PC-9 (cell line): ENCODE measurements around the gene SWI5. TPM values are rescaled to one million over a fixed set of nuclear protein-coding genes. Genes with fewer than 3 reads are reported as not detected.

Source experiments
- BruUV-seq: library from RNA; stranded (reverse); fragments of 400-500 nt; replicated peaks from 2 replicates; lab custom pipeline; 2021; lab: Mats Ljungman, UMichigan
- CTCF ChIA-PET: fragments of 300-600 bp; sonication (Branson Sonifier 250); formaldehyde crosslinking; loops from one replicate; lab custom pipeline; 2022; ENCODE audit warnings: antibody characterized with exemption; lab: Charles Lee
- POLR2A ChIA-PET: fragments of 300-600 bp; sonication (Branson Sonifier 250); formaldehyde crosslinking; loops from one replicate; lab custom pipeline; 2022; ENCODE audit warnings: antibody characterized with exemption; ENCODE audit not compliant: unreplicated experiment; lab: Charles Lee
- DNase-seq, 2 experiments: peaks; one replicate each; pipeline versions ENCODE4 v3.0.0 to v3.0.0-alpha.2; 2015 to 2022; ENCODE audit warnings: mixed read lengths in 1 of 2
- H2AFZ ChIP-seq: fragments of 200-600 bp; sonication (generic); 2 replicates; pipeline ENCODE4 v1.8.1; 2017; ENCODE audit warnings: antibody characterized with exemption
- H3F3A ChIP-seq: fragments of 200-600 bp; sonication (generic); 2 replicates; pipeline ENCODE4 v1.8.1; 2017; ENCODE audit warnings: antibody characterized with exemption, mild to moderate bottlenecking, low read depth; ENCODE audit not compliant: insufficient read depth
- H3K27ac ChIP-seq: fragments of 200-600 bp; sonication (generic); 2 replicates; pipeline ENCODE4 v1.6.1; 2016; ENCODE audit warnings: mixed run types
- H3K27me3 ChIP-seq: fragments of 200-600 bp; sonication (generic); 2 replicates; pipeline ENCODE4 v1.6.1; 2016; ENCODE audit warnings: low read depth, mixed run types; ENCODE audit not compliant: insufficient read depth
- H3K36me3 ChIP-seq: fragments of 200-600 bp; sonication (generic); 2 replicates; pipeline ENCODE4 v1.6.1; 2016; ENCODE audit warnings: low read depth, mixed run types
- H3K4me1 ChIP-seq: fragments of 200-600 bp; sonication (generic); replicated peaks from 2 replicates; pipeline ENCODE4 v1.6.1; 2016; ENCODE audit warnings: mixed run types; ENCODE audit not compliant: insufficient read depth
- H3K4me2 ChIP-seq: fragments of 200-600 bp; sonication (generic); 2 replicates; pipeline ENCODE4 v1.6.1; 2017; ENCODE audit warnings: mixed run types
- H3K4me3 ChIP-seq: fragments of 200-600 bp; sonication (generic); 2 replicates; pipeline ENCODE4 v1.6.1; 2016; ENCODE audit warnings: mixed run types
- H3K79me2 ChIP-seq: fragments of 200-600 bp; sonication (generic); 2 replicates; pipeline ENCODE4 v1.6.1; 2017; ENCODE audit warnings: low read depth, mixed run types
- H3K9me2 ChIP-seq: fragments of 200-600 bp; sonication (generic); 2 replicates; pipeline ENCODE4 v1.8.1; 2017; ENCODE audit warnings: mild to moderate bottlenecking; ENCODE audit not compliant: insufficient read depth
- H3K9me3 ChIP-seq: fragments of 200-600 bp; sonication (generic); 2 replicates; pipeline ENCODE4 v1.8.1; 2016; ENCODE audit warnings: low read depth; ENCODE audit not compliant: insufficient read depth
- H4K20me1 ChIP-seq: fragments of 200-600 bp; sonication (generic); 2 replicates; pipeline ENCODE4 v1.8.1; 2017; ENCODE audit not compliant: insufficient read depth
- EZH2 ChIP-seq: fragments of 200-600 bp; sonication (generic); IDR thresholded peaks from 2 replicates; pipeline ENCODE4 v1.8.0; 2017; ENCODE audit warnings: antibody characterized with exemption, low read depth
- intact Hi-C: fragments of 100-400 bp; cut with micrococcal nuclease; formaldehyde crosslinking; loops from one replicate; pipeline ENCODE4 v1.10.0; 2022; ENCODE audit not compliant: unreplicated experiment
- total RNA-seq: library from RNA; stranded (reverse); gene quantifications from 2 replicates; pipeline ENCODE4 v1.2.3, GENCODE V29; 2021
- TF ChIP-seq, protein P1 (sequence below): fragments of 200-600 bp; sonication (generic); conservative IDR thresholded peaks from 2 replicates; pipeline ENCODE4 v1.6.1; 2017; ENCODE audit warnings: mixed run types, antibody characterized with exemption, mild to moderate bottlenecking, moderate library complexity

Gene SWI5
- total RNA-seq, 1 experiment from 2014 or later, result 86.0 TPM

DNA sequence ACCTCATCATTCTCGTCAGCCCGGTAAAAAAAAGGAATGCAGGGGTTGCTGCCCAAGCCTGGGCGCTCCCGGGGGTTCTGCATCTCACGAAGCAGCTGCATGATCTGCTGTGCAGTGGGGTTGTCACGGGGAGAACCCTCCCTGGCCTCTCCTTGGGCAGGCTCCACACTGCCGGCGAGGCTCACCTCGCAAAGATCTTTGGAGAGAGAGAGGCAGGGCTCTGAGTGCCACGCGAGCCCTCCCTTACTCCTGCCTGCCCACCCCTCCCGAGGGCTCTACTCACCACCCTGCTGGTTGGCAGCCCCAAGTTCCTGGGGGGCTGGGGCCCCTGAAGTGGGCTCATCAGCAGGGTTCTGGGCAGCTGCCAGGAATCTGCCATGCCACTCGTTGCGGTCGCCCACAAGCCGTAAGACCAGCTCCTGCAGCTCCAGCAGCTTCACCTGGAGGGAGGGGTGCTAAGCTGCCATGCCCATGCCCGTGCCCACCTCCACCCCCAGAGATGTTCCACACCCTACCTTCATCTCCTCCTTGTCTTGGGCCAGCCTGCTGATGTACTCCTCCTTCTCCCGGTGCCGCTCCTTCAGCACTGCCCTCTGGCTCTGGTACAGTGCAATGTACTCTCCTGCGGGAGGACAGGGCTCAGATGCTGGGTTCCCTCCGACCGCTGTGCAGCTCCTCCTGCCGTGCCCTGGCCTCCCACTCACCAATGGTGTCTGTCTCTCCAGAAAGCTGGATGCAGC lies 18.8 kb upstream of the SWI5 start:
- no peaks in the 10 kb centered on the region for H3K4me1 ChIP-seq
- H3K9me2 ChIP-seq, result no peaks in the 10 kb centered on the region
- H3F3A ChIP-seq, result peaks cover 18% of the 10 kb centered on the region; the same call in 1 of the 2 replicates
- intact Hi-C loops, result no loop called here
- DNase-seq, result no peak
- no peaks in the 10 kb centered on the region for H3K9me3 ChIP-seq
- BruUV-seq, result no TSS peak
- ChIA-PET CTCF (no interaction called here), POLR2A (interaction anchor here (0.7 kb wide), 1 partner anchor 19 kb away, joined by 5 read pairs; the partner anchor contains the start of genes GOLGA2 and SWI5)
- no peak overlapping the region for H3K27ac ChIP-seq
- no peak overlapping the region for H2AFZ ChIP-seq
- no peaks in the 10 kb centered on the region for H3K27me3 ChIP-seq
- H4K20me1 ChIP-seq, result no peaks in the 10 kb centered on the region
- no peak overlapping the region for H3K4me2 ChIP-seq
- no peaks in the 10 kb centered on the region for H3K79me2 ChIP-seq
- 0 out of 2 replicates have a peak, but pooled peaks cover 4% of the 10 kb centered on the region for H3K36me3 ChIP-seq
- no peak overlapping the region for H3K4me3 ChIP-seq
- TF ChIP-seq EZH2, result no peak
- TF ChIP-seq, protein P1, sequence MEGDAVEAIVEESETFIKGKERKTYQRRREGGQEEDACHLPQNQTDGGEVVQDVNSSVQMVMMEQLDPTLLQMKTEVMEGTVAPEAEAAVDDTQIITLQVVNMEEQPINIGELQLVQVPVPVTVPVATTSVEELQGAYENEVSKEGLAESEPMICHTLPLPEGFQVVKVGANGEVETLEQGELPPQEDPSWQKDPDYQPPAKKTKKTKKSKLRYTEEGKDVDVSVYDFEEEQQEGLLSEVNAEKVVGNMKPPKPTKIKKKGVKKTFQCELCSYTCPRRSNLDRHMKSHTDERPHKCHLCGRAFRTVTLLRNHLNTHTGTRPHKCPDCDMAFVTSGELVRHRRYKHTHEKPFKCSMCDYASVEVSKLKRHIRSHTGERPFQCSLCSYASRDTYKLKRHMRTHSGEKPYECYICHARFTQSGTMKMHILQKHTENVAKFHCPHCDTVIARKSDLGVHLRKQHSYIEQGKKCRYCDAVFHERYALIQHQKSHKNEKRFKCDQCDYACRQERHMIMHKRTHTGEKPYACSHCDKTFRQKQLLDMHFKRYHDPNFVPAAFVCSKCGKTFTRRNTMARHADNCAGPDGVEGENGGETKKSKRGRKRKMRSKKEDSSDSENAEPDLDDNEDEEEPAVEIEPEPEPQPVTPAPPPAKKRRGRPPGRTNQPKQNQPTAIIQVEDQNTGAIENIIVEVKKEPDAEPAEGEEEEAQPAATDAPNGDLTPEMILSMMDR, result no peak

DNA sequence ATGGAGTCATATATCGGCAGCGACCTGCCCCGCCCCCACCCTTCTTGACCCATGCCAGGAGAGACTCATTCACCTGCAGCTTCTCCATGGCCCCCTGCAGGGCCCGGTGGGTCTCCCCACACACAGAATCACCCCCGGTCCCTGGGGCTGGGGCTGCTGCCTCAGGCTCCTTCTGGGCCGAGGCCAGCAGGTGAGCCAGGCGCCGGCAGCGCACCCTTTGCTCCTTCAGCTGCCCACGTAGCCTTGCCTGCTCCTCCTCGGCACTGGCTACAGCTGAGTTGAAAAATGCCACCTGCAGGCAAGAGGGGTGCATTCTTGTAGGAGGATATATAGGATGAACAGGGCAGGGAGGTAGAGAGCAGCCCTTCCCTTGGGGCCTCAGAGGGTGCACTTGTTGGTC lies 18.2 kb upstream of the SWI5 start:
- Histone ChIP-seq H3K79me2 (no peaks in the 10 kb centered on the region), H3K9me3 (no peaks in the 10 kb centered on the region), H3K4me3 (no peak overlapping the region), H3K4me2 (no peak overlapping the region), H3K9me2 (no peaks in the 10 kb centered on the region), H4K20me1 (0 out of 2 replicates have a peak, but pooled peaks cover under 1% of the 10 kb centered on the region), H3K4me1 (no peaks in the 10 kb centered on the region), H2AFZ (no peak overlapping the region), H3K36me3 (0 out of 2 replicates have a peak, but pooled peaks cover 4% of the 10 kb centered on the region), H3F3A (peaks cover 18% of the 10 kb centered on the region; the same call in 1 of the 2 replicates), H3K27me3 (no peaks in the 10 kb centered on the region), H3K27ac (no peak overlapping the region)
- no peak for TF ChIP-seq EZH2
- TF ChIP-seq, protein P1, result no peak
- POLR2A ChIA-PET, result interaction anchor here (0.7 kb wide), 1 partner anchor 18 kb away, joined by 5 read pairs; the partner anchor contains the start of genes GOLGA2 and SWI5
- no TSS peak for BruUV-seq
- intact Hi-C loops, result no loop called here
- no peak for DNase-seq
- CTCF ChIA-PET, result no interaction called here

DNA sequence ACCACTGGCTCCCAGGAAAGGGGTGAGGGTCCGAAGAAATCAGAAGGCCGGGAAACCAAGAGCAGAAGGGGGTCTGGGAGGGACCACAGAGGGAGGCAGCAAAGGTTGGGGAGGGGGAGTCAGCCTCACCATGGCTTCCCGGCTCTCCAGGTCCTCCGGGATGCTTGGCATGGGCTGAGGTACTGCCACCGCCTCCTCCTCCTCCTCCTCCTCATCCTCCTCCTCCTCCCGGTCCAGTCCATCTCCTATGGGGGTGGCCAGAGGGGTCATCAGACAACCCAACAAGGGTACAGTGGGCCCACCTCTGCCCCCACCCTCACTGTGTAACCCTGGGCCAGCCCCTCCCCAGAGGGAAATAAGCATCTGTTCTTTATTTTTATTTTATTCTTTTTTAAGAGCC lies 17.8 kb upstream of the SWI5 start:
- BruUV-seq, result no TSS peak
- H3K9me2 ChIP-seq, result no peaks in the 10 kb centered on the region
- peaks cover 4% of the 10 kb centered on the region; the same call in 1 of the 2 replicates for H4K20me1 ChIP-seq
- H3K27me3 ChIP-seq, result no peaks in the 10 kb centered on the region
- DNase-seq, result no peak
- H2AFZ ChIP-seq, result no peak overlapping the region
- H3K9me3 ChIP-seq, result no peaks in the 10 kb centered on the region
- no peaks in the 10 kb centered on the region for H3K4me1 ChIP-seq
- H3K4me3 ChIP-seq, result no peak overlapping the region
- H3K4me2 ChIP-seq, result no peak overlapping the region
- ChIA-PET CTCF (no interaction called here), POLR2A (interaction anchor here (0.7 kb wide), 1 partner anchor 18 kb away, joined by 5 read pairs; the partner anchor contains the start of genes GOLGA2 and SWI5)
- peaks cover 18% of the 10 kb centered on the region; the same call in 1 of the 2 replicates for H3F3A ChIP-seq
- no peak for TF ChIP-seq EZH2
- TF ChIP-seq, protein P1, result no peak
- 0 out of 2 replicates have a peak, but pooled peaks cover 4% of the 10 kb centered on the region for H3K36me3 ChIP-seq
- no peaks in the 10 kb centered on the region for H3K79me2 ChIP-seq
- no peak overlapping the region for H3K27ac ChIP-seq
- intact Hi-C loops, result no loop called here
